ENCODE data around the gene ZNF714.

ZNF714 gene

GRCh38 chr19:21082011-21082975 lies at the start of gene ZNF714:
TSS of gene ZNF714 (plus strand) at chr19:21082203. CDS start at chr19:21098269, 16,066 bp downstream.
- DNase-seq (ENCODE audit: extremely low spot score, insufficient read length, low read depth) = peak; percentile 70
- FAIRE-seq = peak; percentile 99

GRCh38 chr19:21045028-21045427 lies 37.0 kb upstream of the ZNF714 start:
- FAIRE-seq (no peak), DNase-seq (ENCODE audit: extremely low spot score, insufficient read length, low read depth) (no peak)

- no peak for DNase-seq (ENCODE audit: extremely low spot score, insufficient read length, low read depth)
Measured at GRCh38 chr19:21046489-21046888, 35.5 kb upstream of the ZNF714 start.

GRCh38 chr19:21047716-21048115 lies 34.3 kb upstream of the ZNF714 start:
- DNase-seq (ENCODE audit: extremely low spot score, insufficient read length, low read depth) = no peak
- no peak for FAIRE-seq

More at GRCh38 chr19:21046489-21046888, 35.5 kb upstream of the ZNF714 start:
- no peak for FAIRE-seq

- FAIRE-seq = no peak
- DNase-seq (ENCODE audit: extremely low spot score, insufficient read length, low read depth) = no peak
Measured at GRCh38 chr19:21052902-21053301, 29.1 kb upstream of the ZNF714 start.

GRCh38 chr19:21065336-21065735 lies 16.7 kb upstream of the ZNF714 start:
- no peak for FAIRE-seq
- DNase-seq (ENCODE audit: extremely low spot score, insufficient read length, low read depth) = no peak

- DNase-seq (ENCODE audit: extremely low spot score, insufficient read length, low read depth) (no peak), FAIRE-seq (no peak)
Measured at GRCh38 chr19:21084343-21084742, 2.3 kb downstream of the ZNF714 start.

GRCh38 chr19:21087871-21088270 lies 5.9 kb downstream of the ZNF714 start:
- no peak for FAIRE-seq
- DNase-seq (ENCODE audit: extremely low spot score, insufficient read length, low read depth) = no peak

- no peak for DNase-seq (ENCODE audit: extremely low spot score, insufficient read length, low read depth)
- FAIRE-seq = no peak
Measured at GRCh38 chr19:21092109-21092508, 10.1 kb downstream of the ZNF714 start.

- DNase-seq (ENCODE audit: extremely low spot score, insufficient read length, low read depth) (no peak), FAIRE-seq (no peak)
Measured at GRCh38 chr19:21094347-21095025, 12.5 kb downstream of the ZNF714 start.

GRCh38 chr19:21098291-21098690 lies 16.3 kb downstream of the ZNF714 start:
- no peak for DNase-seq (ENCODE audit: extremely low spot score, insufficient read length, low read depth)
- FAIRE-seq = no peak

- FAIRE-seq (no peak), DNase-seq (ENCODE audit: extremely low spot score, insufficient read length, low read depth) (no peak)
Measured at GRCh38 chr19:21101521-21102242, 19.7 kb downstream of the ZNF714 start.

GRCh38 chr19:21109116-21109515 lies 27.1 kb downstream of the ZNF714 start:
- no peak for DNase-seq (ENCODE audit: extremely low spot score, insufficient read length, low read depth)
- FAIRE-seq = no peak

- no peak for FAIRE-seq
- no peak for DNase-seq (ENCODE audit: extremely low spot score, insufficient read length, low read depth)
Measured at GRCh38 chr19:21110183-21110582, 28.2 kb downstream of the ZNF714 start.

- FAIRE-seq (no peak), DNase-seq (ENCODE audit: extremely low spot score, insufficient read length, low read depth) (no peak)
Measured at GRCh38 chr19:21115430-21115829, 33.4 kb downstream of the ZNF714 start.

- FAIRE-seq (no peak), DNase-seq (ENCODE audit: extremely low spot score, insufficient read length, low read depth) (no peak)
Measured at GRCh38 chr19:21117041-21117907, 35.3 kb downstream of the ZNF714 start.

GRCh38 chr19:21126078-21126477 lies 44.1 kb downstream of the ZNF714 start:
- DNase-seq (ENCODE audit: extremely low spot score, insufficient read length, low read depth) (no peak), FAIRE-seq (no peak)

- DNase-seq (ENCODE audit: extremely low spot score, insufficient read length, low read depth) (no peak), FAIRE-seq (no peak)
Measured at GRCh38 chr19:21127001-21127400, 45.0 kb downstream of the ZNF714 start.

GRCh38 chr19:21127898-21128297 lies 45.9 kb downstream of the ZNF714 start:
- DNase-seq (ENCODE audit: extremely low spot score, insufficient read length, low read depth) = no peak
- FAIRE-seq = no peak

Data from GM18507 (cell line).